Measurements from ENCODE around the gene COL15A1.

The COL15A1 gene

DNA sequence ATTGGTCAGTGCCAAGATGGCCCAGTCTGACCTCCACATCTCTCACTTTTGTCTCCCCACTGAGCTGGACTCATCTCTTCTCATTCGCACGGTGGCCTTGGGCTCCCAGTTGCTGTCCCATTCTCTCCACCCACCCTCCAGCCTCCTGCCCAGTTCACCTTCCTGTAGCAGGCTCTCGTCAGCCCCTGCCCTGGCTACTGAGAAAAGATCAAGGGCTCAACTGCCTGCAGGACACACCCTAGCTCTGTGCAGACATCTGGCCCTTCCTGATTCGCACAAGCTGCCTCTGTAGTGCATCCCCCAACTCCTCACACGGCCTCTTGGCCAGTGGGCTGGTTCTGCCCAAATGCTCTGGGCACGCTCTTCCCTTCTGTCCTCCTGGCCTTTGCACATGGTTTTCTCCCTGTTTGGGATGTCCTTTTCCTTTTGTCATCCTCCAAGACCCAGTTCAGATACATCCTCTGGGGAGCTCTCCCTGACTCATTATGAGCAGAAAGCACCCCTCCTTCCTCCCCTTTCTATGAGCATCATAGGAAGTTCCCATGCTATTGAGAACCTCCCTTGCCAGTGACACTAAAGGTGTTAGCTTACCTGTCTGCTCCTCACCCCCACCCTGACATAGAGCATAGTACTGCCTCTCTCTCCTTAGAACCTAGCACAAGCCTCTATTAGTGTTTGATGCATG, 82.7 kb downstream of the COL15A1 start:
- Histone ChIP-seq H3K36me3 (ENCODE audit: control insufficient read depth, insufficient read depth, low read length) (no peaks in the 10 kb centered on the region), H3K9me3 (ENCODE audit: control insufficient read depth, insufficient read depth, low read length) (no peaks in the 10 kb centered on the region), H3K4me3 (ENCODE audit: low read depth, low read length) (no peak overlapping the region), H3K9ac (ENCODE audit: low read depth, low read length) (no peak overlapping the region), H3K27ac (ENCODE audit: low read depth, low read length) (no peak overlapping the region), H3K27me3 (ENCODE audit: control insufficient read depth, insufficient read depth, low read length) (no peaks in the 10 kb centered on the region), H3K4me1 (ENCODE audit: control insufficient read depth, insufficient read depth, low read length) (no peaks in the 10 kb centered on the region)

DNA sequence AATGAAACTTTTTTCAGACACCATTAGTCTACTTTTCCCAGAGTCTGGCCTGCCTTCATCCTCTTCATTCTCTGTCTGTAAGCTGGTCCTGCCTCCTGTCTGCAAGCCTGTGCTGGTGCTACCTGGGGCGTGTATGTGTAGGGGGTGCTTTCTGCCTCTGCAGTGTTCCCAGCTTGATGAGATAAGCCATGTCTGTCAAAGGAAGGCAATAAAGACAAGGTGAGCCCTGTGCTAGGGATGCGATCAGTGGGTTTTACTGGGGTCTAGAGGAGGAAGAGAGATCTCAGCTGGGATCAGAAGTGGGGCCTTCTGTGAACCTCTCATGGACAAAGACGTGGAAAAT, 83.2 kb downstream of the COL15A1 start:
- Histone ChIP-seq H3K27me3 (ENCODE audit: control insufficient read depth, insufficient read depth, low read length) (no peaks in the 10 kb centered on the region), H3K27ac (ENCODE audit: low read depth, low read length) (no peak overlapping the region), H3K4me1 (ENCODE audit: control insufficient read depth, insufficient read depth, low read length) (no peaks in the 10 kb centered on the region), H3K9me3 (ENCODE audit: control insufficient read depth, insufficient read depth, low read length) (no peaks in the 10 kb centered on the region), H3K4me3 (ENCODE audit: low read depth, low read length) (no peak overlapping the region), H3K36me3 (ENCODE audit: control insufficient read depth, insufficient read depth, low read length) (no peaks in the 10 kb centered on the region), H3K9ac (ENCODE audit: low read depth, low read length) (no peak overlapping the region)

DNA sequence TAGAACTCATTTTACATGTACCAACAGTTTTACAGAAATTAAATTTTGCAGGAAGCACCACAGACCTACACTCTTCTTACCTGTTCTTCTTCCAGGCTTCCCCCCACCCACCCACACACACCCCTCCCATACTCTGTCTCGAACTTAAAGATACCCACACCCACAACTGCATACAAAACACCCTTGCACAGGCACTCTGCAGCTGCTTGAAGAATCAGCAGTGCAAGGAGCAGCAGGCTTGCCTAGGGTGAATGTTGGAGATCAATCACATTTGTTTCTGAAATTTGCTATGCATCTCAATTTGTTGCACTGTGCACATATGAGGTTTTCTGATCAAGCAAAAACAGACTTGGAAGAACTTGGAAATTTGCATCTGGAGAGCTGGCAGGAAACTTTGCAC, 83.7 kb downstream of the COL15A1 start:
- H3K9ac ChIP-seq (ENCODE audit: low read depth, low read length), result no peak overlapping the region
- H3K27ac ChIP-seq (ENCODE audit: low read depth, low read length), result no peak overlapping the region
- no peak overlapping the region for H3K4me3 ChIP-seq (ENCODE audit: low read depth, low read length)
- H3K9me3 ChIP-seq (ENCODE audit: control insufficient read depth, insufficient read depth, low read length), result no peaks in the 10 kb centered on the region
- no peaks in the 10 kb centered on the region for H3K4me1 ChIP-seq (ENCODE audit: control insufficient read depth, insufficient read depth, low read length)
- H3K27me3 ChIP-seq (ENCODE audit: control insufficient read depth, insufficient read depth, low read length), result no peaks in the 10 kb centered on the region
- no peaks in the 10 kb centered on the region for H3K36me3 ChIP-seq (ENCODE audit: control insufficient read depth, insufficient read depth, low read length)

DNA sequence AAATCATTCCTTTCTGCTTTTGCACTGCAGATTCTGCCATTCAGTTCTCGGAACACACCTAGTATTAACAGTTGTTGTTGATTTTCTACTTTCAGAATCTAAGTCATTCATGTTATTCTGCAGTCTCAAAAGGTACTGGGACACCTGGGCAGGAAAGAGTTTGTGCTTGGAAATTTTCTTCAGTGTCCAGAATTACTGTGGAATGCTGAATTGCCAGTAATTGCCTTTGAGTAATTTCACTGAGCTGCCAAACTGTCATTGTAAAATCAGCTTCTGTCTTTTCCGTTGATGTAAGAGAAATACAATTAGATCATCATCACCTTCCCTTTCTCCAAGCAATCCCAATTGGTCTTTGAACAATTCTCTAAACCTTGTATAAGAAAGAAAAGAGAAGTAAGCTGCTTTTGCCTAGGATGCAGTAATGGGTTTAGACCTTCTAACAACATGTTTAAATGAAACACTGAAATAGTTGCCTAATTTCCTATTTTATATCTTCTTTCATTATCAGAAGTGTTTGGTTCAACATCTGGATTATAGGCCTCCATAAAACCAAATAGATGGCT, 85.5 kb downstream of the COL15A1 start:
- Histone ChIP-seq H3K9me3 (ENCODE audit: control insufficient read depth, insufficient read depth, low read length) (no peaks in the 10 kb centered on the region), H3K27ac (ENCODE audit: low read depth, low read length) (no peak overlapping the region), H3K4me3 (ENCODE audit: low read depth, low read length) (no peak overlapping the region), H3K4me1 (ENCODE audit: control insufficient read depth, insufficient read depth, low read length) (no peaks in the 10 kb centered on the region), H3K36me3 (ENCODE audit: control insufficient read depth, insufficient read depth, low read length) (no peaks in the 10 kb centered on the region), H3K9ac (ENCODE audit: low read depth, low read length) (no peak overlapping the region), H3K27me3 (ENCODE audit: control insufficient read depth, insufficient read depth, low read length) (no peaks in the 10 kb centered on the region)

DNA sequence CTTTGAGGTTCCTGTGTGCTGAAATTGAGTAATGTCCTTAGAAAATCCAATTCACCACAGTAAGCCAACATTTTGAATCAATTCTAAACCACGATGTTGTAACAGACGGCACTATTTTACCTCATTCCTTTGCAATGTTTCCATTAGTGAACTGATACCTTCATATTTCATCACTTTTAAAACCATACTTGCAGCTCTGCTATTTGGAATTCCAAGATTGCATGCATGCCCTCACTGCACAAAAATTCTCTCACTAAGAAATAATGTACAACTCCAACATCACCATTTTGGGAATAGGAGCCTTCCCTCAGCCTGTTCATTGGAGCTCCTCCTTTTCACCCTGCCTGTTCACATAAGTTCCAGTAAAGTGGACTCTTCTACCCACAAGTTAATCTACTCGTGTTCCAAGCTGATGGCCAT, 86.4 kb downstream of the COL15A1 start:
- H3K4me3 ChIP-seq (ENCODE audit: low read depth, low read length), result no peak overlapping the region
- no peaks in the 10 kb centered on the region for H3K4me1 ChIP-seq (ENCODE audit: control insufficient read depth, insufficient read depth, low read length)
- H3K9ac ChIP-seq (ENCODE audit: low read depth, low read length), result no peak overlapping the region
- H3K9me3 ChIP-seq (ENCODE audit: control insufficient read depth, insufficient read depth, low read length), result no peaks in the 10 kb centered on the region
- H3K27ac ChIP-seq (ENCODE audit: low read depth, low read length), result no peak overlapping the region
- H3K27me3 ChIP-seq (ENCODE audit: control insufficient read depth, insufficient read depth, low read length), result no peaks in the 10 kb centered on the region
- H3K36me3 ChIP-seq (ENCODE audit: control insufficient read depth, insufficient read depth, low read length), result no peaks in the 10 kb centered on the region

DNA sequence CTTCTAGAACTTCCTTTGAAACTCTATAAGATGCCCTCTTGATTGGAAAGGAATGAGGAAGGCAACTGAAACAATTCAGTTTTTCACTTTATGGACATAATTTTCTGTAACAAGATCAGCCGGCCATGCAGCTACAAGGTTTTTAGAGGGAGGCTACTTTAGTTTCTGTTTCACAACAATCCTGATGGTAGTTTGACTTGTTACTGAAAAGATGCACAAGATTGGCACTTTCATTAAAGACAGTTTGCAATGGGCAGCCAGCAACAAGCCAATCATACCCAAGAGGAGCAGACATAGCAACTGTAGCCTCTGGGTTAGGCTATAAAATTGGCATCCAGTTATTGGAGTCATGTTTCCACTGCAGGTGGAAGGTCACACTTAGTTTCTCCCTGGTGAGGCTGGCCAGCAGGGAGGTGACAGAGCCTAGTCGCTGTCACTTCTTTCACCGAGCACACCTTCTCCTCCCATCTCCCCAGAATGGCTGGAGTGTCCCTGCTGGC, 87.0 kb downstream of the COL15A1 start:
- no peak overlapping the region for H3K9ac ChIP-seq (ENCODE audit: low read depth, low read length)
- H3K36me3 ChIP-seq (ENCODE audit: control insufficient read depth, insufficient read depth, low read length), result no peaks in the 10 kb centered on the region
- H3K4me3 ChIP-seq (ENCODE audit: low read depth, low read length), result no peak overlapping the region
- no peaks in the 10 kb centered on the region for H3K9me3 ChIP-seq (ENCODE audit: control insufficient read depth, insufficient read depth, low read length)
- no peak overlapping the region for H3K27ac ChIP-seq (ENCODE audit: low read depth, low read length)
- no peaks in the 10 kb centered on the region for H3K4me1 ChIP-seq (ENCODE audit: control insufficient read depth, insufficient read depth, low read length)
- no peaks in the 10 kb centered on the region for H3K27me3 ChIP-seq (ENCODE audit: control insufficient read depth, insufficient read depth, low read length)

DNA sequence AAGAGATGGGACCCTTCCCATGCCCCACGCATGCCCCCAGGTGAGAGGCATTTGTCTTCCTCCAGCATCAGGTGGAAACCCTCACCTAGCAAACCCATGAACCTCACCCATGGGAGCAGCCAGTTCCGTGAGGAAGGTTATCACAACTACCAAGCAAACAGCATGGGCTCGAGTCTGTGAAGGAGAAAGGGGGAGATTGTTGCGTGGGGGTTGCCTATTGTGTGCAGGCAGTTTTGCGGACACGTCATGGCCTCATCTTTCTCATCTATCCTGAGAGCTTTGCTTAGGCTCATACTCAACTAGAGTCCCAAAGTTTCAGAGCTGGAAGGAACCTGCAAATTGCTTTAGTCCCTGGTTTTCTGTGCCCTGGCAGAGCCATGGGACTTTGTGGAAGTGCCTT, 87.6 kb downstream of the COL15A1 start:
- Histone ChIP-seq H3K4me3 (ENCODE audit: low read depth, low read length) (no peak overlapping the region), H3K9me3 (ENCODE audit: control insufficient read depth, insufficient read depth, low read length) (no peaks in the 10 kb centered on the region), H3K36me3 (ENCODE audit: control insufficient read depth, insufficient read depth, low read length) (no peaks in the 10 kb centered on the region), H3K4me1 (ENCODE audit: control insufficient read depth, insufficient read depth, low read length) (no peaks in the 10 kb centered on the region), H3K9ac (ENCODE audit: low read depth, low read length) (no peak overlapping the region), H3K27ac (ENCODE audit: low read depth, low read length) (no peak overlapping the region), H3K27me3 (ENCODE audit: control insufficient read depth, insufficient read depth, low read length) (no peaks in the 10 kb centered on the region)

DNA sequence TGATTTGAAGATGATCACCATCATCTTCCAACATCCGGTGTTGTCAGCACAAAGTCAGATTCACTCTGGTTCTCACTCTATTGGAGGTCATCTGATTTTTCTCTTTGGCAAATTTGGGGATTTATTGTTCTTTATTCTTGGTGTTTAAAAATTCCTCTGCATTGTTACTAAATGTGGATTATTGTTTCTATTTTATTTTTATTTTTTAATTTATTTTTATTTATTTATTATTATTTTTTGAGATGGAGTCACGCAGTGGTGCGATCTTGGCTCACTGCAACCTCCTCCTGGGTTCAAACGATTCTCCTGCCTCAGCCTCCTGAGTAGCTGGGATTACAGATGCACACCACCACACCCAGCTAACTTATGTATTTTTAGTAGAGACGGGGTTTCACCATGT, 88.3 kb downstream of the COL15A1 start:
- Histone ChIP-seq H3K27me3 (ENCODE audit: control insufficient read depth, insufficient read depth, low read length) (no peaks in the 10 kb centered on the region), H3K4me1 (ENCODE audit: control insufficient read depth, insufficient read depth, low read length) (no peaks in the 10 kb centered on the region), H3K36me3 (ENCODE audit: control insufficient read depth, insufficient read depth, low read length) (no peaks in the 10 kb centered on the region), H3K9me3 (ENCODE audit: control insufficient read depth, insufficient read depth, low read length) (no peaks in the 10 kb centered on the region), H3K27ac (ENCODE audit: low read depth, low read length) (no peak overlapping the region), H3K9ac (ENCODE audit: low read depth, low read length) (no peak overlapping the region), H3K4me3 (ENCODE audit: low read depth, low read length) (no peak overlapping the region)

DNA sequence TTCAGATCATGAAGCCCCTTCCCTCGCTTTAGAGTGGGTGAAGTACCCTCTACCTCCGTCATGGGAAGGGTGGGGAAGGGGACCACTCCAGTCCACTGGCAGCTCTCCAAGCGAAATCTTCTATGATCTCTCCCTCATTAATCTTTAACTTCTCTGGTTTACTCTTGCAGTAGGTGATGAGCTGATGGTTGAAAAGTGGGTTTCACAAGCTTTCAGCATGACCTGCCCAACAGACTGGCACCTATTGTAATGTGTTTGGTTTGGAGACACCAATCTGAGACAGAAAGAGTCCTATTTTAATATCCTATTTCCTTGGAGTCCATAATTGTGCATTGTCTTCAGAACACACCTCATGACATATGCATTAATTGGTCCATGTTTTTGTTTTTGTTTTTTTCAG, 90.4 kb downstream of the COL15A1 start:
- Histone ChIP-seq H3K9ac (ENCODE audit: low read depth, low read length) (no peak overlapping the region), H3K4me3 (ENCODE audit: low read depth, low read length) (no peak overlapping the region), H3K27ac (ENCODE audit: low read depth, low read length) (no peak overlapping the region), H3K9me3 (ENCODE audit: control insufficient read depth, insufficient read depth, low read length) (no peaks in the 10 kb centered on the region), H3K27me3 (ENCODE audit: control insufficient read depth, insufficient read depth, low read length) (no peaks in the 10 kb centered on the region), H3K36me3 (ENCODE audit: control insufficient read depth, insufficient read depth, low read length) (no peaks in the 10 kb centered on the region), H3K4me1 (ENCODE audit: control insufficient read depth, insufficient read depth, low read length) (no peaks in the 10 kb centered on the region)

DNA sequence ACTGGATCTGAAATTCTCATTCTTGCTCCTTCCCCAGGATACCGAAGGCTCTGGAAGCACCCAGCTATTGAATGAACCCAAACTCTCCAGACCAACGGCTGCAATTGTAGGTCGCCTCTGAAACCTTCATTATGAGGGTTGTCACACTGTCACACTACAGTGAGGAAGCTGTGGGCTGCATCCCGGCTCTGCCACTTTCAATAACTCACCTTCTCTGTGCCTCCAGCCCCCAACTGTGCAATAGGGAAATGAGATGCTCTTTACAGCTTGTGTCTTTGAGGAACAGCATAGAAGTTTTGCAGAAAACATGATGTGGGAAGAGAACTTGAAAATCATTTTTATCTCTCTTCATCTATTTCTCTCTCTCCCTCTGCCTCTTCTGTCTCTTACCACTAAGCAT, 91.6 kb downstream of the COL15A1 start:
- H3K36me3 ChIP-seq (ENCODE audit: control insufficient read depth, insufficient read depth, low read length), result no peaks in the 10 kb centered on the region
- H3K27me3 ChIP-seq (ENCODE audit: control insufficient read depth, insufficient read depth, low read length), result no peaks in the 10 kb centered on the region
- no peak overlapping the region for H3K27ac ChIP-seq (ENCODE audit: low read depth, low read length)
- H3K4me1 ChIP-seq (ENCODE audit: control insufficient read depth, insufficient read depth, low read length), result no peaks in the 10 kb centered on the region
- H3K9me3 ChIP-seq (ENCODE audit: control insufficient read depth, insufficient read depth, low read length), result no peaks in the 10 kb centered on the region
- H3K4me3 ChIP-seq (ENCODE audit: low read depth, low read length), result no peak overlapping the region
- no peak overlapping the region for H3K9ac ChIP-seq (ENCODE audit: low read depth, low read length)

DNA sequence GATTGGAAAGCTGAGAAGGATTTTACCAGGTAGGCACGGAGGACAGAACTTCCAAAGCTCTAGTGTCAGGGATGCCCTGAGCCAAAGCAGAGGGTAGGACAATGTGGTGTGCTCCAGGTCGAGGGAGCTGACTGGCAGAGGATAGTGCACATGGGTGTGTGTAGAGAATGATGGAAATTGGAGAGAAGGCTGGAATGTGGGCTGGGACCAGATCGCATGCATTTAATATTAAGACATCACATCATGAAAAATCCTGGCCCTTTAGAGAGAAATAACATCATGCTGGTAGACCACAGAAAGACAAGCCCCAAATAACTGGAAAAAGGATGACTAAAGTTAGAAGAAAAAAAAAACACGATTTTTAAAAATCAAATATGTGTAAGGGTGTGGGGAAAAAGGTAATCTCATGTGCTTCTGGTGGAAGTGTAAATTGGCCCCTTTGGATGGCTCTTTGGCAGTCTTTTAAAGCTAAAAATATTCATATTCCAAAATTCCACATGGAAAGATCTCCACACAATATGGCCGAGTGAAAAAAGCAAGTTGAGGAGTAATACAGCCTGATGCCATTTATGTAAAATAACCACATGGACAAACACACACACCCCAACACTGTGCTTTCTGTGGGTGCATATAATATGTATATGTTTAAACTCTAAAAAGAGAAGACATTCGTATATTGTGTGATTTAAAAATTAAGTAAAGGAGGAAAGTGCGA, 94.2 kb downstream of the COL15A1 start:
- H3K9me3 ChIP-seq (ENCODE audit: control insufficient read depth, insufficient read depth, low read length), result no peaks in the 10 kb centered on the region
- no peak overlapping the region for H3K27ac ChIP-seq (ENCODE audit: low read depth, low read length)
- no peak overlapping the region for H3K9ac ChIP-seq (ENCODE audit: low read depth, low read length)
- no peaks in the 10 kb centered on the region for H3K4me1 ChIP-seq (ENCODE audit: control insufficient read depth, insufficient read depth, low read length)
- H3K27me3 ChIP-seq (ENCODE audit: control insufficient read depth, insufficient read depth, low read length), result no peaks in the 10 kb centered on the region
- no peaks in the 10 kb centered on the region for H3K36me3 ChIP-seq (ENCODE audit: control insufficient read depth, insufficient read depth, low read length)
- no peak overlapping the region for H3K4me3 ChIP-seq (ENCODE audit: low read depth, low read length)

All from HUES48 (cell line).